Camera-type eye (tissue), 1 donor: ENCODE measurements around the gene FXYD3. TPM values are rescaled to one million over a fixed set of nuclear protein-coding genes. Genes with fewer than 3 reads are reported as not detected.

Source experiments
- total RNA-seq: library from RNA; depleted of rRNA; stranded (reverse); fragments of >200 nt; gene quantifications from one replicate; pipeline ENCODE4 v1.2.3, GENCODE V29; 2014

Gene FXYD3
- 20.7 TPM for total RNA-seq

DNA sequence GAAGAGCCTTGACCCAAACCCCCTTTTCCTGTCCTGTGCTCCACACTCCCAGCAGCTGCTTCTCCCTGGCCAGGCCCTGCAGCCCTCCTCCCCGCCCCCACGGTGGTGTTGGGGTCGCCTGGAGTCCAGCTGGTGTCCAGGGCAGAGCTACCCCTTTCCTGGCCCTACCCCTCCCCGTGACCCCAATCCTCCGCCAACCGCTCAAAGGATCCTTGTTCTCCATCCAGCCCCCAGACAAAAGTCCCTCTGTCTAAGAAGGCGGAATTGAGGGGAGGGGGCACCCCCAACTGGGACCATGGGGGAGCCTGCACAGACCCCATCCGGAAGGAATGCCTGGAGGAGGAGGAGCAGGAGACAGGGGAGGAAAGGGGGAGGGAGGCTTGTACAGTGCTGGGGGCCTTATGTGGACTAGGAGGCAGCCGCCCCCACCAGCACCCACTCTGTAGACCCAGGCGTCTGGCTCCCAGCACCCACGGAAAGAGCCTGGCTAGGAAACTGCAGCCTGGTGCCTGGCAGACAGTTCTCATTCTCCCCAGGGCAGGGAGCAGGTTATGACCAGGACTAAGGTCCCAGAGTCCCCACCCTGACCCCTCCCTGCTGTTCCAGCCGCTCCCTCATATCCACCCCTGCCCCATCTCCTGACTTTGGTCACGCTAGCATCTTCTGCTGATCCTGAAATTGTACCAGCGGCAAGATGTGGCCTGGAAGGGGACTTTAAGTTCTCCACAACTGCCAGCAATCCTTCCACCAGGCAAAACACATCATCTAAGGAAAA lies at the start of gene FXYD3:
Gene FXYD3, plus strand, starts transcription at position 647 of the 775 bp plus-strand sequence. CDS start 3,554 bp downstream, outside the sequence.

DNA sequence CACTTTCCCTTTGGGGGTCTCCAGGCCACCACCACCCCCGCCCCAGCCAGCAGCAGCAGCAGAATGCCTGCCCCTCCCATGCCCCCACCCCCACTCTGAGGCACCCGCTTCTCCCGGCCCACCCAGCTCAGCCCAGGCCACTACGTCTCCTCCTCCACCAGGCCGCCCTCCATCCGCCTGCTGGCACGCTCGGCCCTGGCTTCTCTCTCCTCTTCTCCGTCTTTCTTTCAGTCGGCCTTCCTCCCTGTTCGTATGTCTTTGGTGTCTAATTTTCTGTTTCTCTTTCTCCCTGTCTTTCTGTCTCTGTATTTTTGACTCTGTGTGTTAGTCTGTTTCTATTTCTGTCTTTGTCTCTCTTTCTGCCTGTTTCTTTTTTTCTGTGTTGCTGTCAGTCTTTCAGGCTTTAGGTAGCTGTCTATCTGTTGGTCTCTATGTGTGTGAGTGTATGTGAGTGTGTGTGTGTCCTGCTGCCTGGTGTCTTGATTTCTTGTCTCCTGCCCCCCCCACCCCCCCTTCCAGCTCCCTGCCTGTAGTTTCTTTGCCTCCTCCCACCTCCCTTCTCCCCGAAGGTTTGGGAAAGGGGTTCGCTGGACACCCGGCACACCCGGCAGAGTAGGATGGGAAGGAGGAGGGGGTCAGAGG lies 19.1 kb downstream of the FXYD3 start, which contains the start of gene LGI4:
Gene LGI4, minus strand, starts transcription at position 459 of the 642 bp plus-strand sequence. Its CDS starts 379 bp downstream, at position 80.

DNA sequence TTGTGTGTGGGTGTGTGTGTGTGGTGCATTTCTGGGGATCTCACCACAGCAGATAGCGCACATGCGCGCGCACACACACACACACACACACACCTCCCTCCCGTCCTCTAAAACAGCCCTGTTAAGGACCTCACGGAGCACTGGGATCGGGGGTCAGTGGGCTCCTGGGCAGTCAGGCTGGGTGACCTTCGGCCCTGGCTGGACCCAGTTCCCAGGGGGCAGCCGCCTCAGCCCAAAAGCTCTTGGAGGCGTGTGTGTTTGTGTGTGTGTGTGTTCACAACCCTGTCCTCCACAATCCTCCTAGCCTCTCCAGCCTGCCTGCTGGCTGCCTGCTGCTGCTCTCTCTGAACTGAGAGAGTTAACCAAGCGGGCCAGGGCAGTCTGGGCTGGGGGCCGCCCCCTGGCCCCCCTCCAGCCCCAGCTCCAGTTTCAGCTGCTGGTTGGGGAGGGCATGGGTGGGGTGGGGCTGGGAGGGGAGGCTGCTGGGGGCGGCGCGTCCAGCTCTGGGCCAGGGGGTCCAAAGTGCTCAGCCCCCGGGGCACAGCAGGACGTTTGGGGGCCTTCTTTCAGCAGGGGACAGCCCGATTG lies 22.8 kb downstream of the FXYD3 start, which contains the start of gene FXYD1:
Gene FXYD1, plus strand, starts transcription at position 520 of the 588 bp plus-strand sequence. CDS start 1,256 bp downstream, outside the sequence.

GRCh38 chr19:35143231-35143715 lies 27.6 kb downstream of the FXYD3 start, which contains the start of gene FXYD7:
TSS of gene FXYD7 (plus strand) at chr19:35143255. CDS start at chr19:35143334, 79 bp downstream.

GRCh38 chr19:35154525-35155406 lies 39.1 kb downstream of the FXYD3 start, which contains the start of gene FXYD5:
TSS of gene FXYD5 (plus strand) at chr19:35154735. CDS start at chr19:35155551, 816 bp downstream.

Other genes starting within 250 kb of the FXYD3 start
- 16.2 TPM for gene ZNF30, start 188.9 kb upstream of the FXYD3 start, total RNA-seq
- 23.0 TPM for gene ZNF792, start 151.6 kb upstream of the FXYD3 start, total RNA-seq
- gene GRAMD1A, start 115.5 kb upstream of the FXYD3 start, total RNA-seq, result 58.8 TPM
- gene SCN1B, start 85.4 kb upstream of the FXYD3 start, total RNA-seq, result 14.0 TPM
- gene HPN, start 74.1 kb upstream of the FXYD3 start, total RNA-seq, result 0.93 TPM
- 50.3 TPM for gene LGI4, start 19.2 kb downstream of the FXYD3 start, total RNA-seq
- gene FXYD1, start 23.0 kb downstream of the FXYD3 start, total RNA-seq, result 34.8 TPM
- gene FXYD7, start 27.4 kb downstream of the FXYD3 start, total RNA-seq, result 8.3 TPM
- 3.5 TPM for gene FXYD5, start 38.9 kb downstream of the FXYD3 start, total RNA-seq
- not detected for gene FAM187B, start 112.9 kb downstream of the FXYD3 start, total RNA-seq
- gene LSR, start 133.2 kb downstream of the FXYD3 start, total RNA-seq, result 12.9 TPM
- 82.7 TPM for gene USF2, start 153.1 kb downstream of the FXYD3 start, total RNA-seq
- gene HAMP, start 166.7 kb downstream of the FXYD3 start, total RNA-seq, result not detected
- gene MAG, start 176.3 kb downstream of the FXYD3 start, total RNA-seq, result 1.2 TPM
- 0.66 TPM for gene CD22, start 213.4 kb downstream of the FXYD3 start, total RNA-seq
- not detected for gene FFAR1, start 232.1 kb downstream of the FXYD3 start, total RNA-seq
- gene FFAR3, start 242.6 kb downstream of the FXYD3 start, total RNA-seq, result 0.44 TPM